H1 (cell line): ENCODE measurements around the gene SNX7. TPM values are rescaled to one million over a fixed set of nuclear protein-coding genes. Genes with fewer than 3 reads are reported as not detected.

Experiments used
- CTCF ChIA-PET: fragments of 300-600 bp; sonication (Branson Sonifier 250); formaldehyde crosslinking; loops from one replicate; lab custom pipeline; 2021; ENCODE audit not compliant: partially characterized antibody; lab: Charles Lee
- POLR2A ChIA-PET: fragments of 300-600 bp; sonication (Branson Sonifier 250); formaldehyde crosslinking; loops from one replicate; lab custom pipeline; 2021; ENCODE audit warnings: inconsistent platforms; ENCODE audit not compliant: partially characterized antibody; lab: Charles Lee
- DNase-seq, 2 experiments: peaks; one replicate each; pipeline versions ENCODE4 v3.0.0 to v3.0.0-alpha.2; 2010 to 2022; ENCODE audit warnings: low spot score in 2 of 2, low read depth in 1 of 2, mixed read lengths in 1 of 2
- FAIRE-seq: peaks from 2 replicates; lab custom pipeline; 2011; peaks lifted over from hg19 to GRCh38; lab: Jason Lieb, UNC
- H2AFZ ChIP-seq: 2 replicates; pipeline ENCODE4 v1.8.1; 2012; ENCODE audit warnings: low read length, inconsistent platforms
- H2AK5ac ChIP-seq: 2 replicates; pipeline ENCODE4 v1.6.1; 2013; ENCODE audit warnings: low read depth, low read length
- H2BK120ac ChIP-seq: replicated peaks from 2 replicates; pipeline ENCODE3; 2013; ENCODE audit warnings: low read depth, low read length, inconsistent platforms
- H2BK12ac ChIP-seq: 2 replicates; pipeline ENCODE4 v1.6.1; 2013; ENCODE audit warnings: low read depth, low read length
- H2BK15ac ChIP-seq: 2 replicates; pipeline ENCODE4 v1.6.1; 2013; ENCODE audit warnings: low read length
- H2BK20ac ChIP-seq: 2 replicates; pipeline ENCODE4 v1.6.1; 2013; ENCODE audit warnings: low read length
- H2BK5ac ChIP-seq: 2 replicates; pipeline ENCODE4 v1.6.1; 2013; ENCODE audit warnings: low read depth, low read length
- H3K14ac ChIP-seq: 2 replicates; pipeline ENCODE4 v1.6.1; 2013; ENCODE audit warnings: inconsistent platforms; ENCODE audit not compliant: insufficient read length
- H3K18ac ChIP-seq: 2 replicates; pipeline ENCODE4 v1.6.1; 2013; ENCODE audit warnings: low read length; ENCODE audit errors: extremely low read depth
- H3K23ac ChIP-seq: 2 replicates; pipeline ENCODE4 v1.6.1; 2013; ENCODE audit warnings: inconsistent platforms; ENCODE audit not compliant: insufficient read length
- H3K23me2 ChIP-seq: 2 replicates; pipeline ENCODE4 v1.6.1; 2013; ENCODE audit warnings: low read depth, low read length
- H3K27ac ChIP-seq: 2 replicates; pipeline ENCODE4 v1.6.1; 2011; ENCODE audit warnings: low read depth, low read length, inconsistent platforms
- H3K27me3 ChIP-seq, 4 experiments: replicated peaks in 1 of 4; 1 replicate in 1 of 4; 2 replicates in 3 of 4; pipeline versions ENCODE4 v1.6.1 to v1.8.1; 2011 to 2013; ENCODE audit warnings: low read length in 3 of 4, mild to moderate bottlenecking in 3 of 4, inconsistent platforms in 2 of 4, mixed read lengths in 2 of 4, moderate library complexity in 1 of 4; ENCODE audit not compliant: control insufficient read depth in 3 of 4, insufficient read depth in 3 of 4; ENCODE audit errors: extremely low read depth in 1 of 4
- H3K36me3 ChIP-seq, 4 experiments: 2 replicates each; pipeline versions ENCODE4 v1.6.1 to v1.8.1; 2011 to 2013; ENCODE audit warnings: mild to moderate bottlenecking in 4 of 4, low read length in 3 of 4, moderate library complexity in 2 of 4, control low read depth in 1 of 4, inconsistent platforms in 1 of 4; ENCODE audit not compliant: insufficient read depth in 4 of 4, control insufficient read depth in 2 of 4
- H3K4ac ChIP-seq: replicated peaks from 2 replicates; pipeline ENCODE3; 2013; ENCODE audit warnings: low read length, low read depth, mixed read lengths, inconsistent platforms; ENCODE audit not compliant: insufficient read length
- H3K4me1 ChIP-seq, 4 experiments: replicated peaks in 1 of 4; 1 replicate in 1 of 4; 2 replicates in 3 of 4; pipeline versions ENCODE4 v1.6.1 to v1.8.1; 2011 to 2013; ENCODE audit warnings: low read length in 3 of 4, inconsistent platforms in 2 of 4, mixed read lengths in 1 of 4; ENCODE audit not compliant: insufficient read depth in 4 of 4, control insufficient read depth in 3 of 4
- H3K4me2 ChIP-seq, 2 experiments: 2 replicates each; pipeline versions ENCODE4 v1.6.1 to v1.8.1; 2011 to 2013; ENCODE audit warnings: low read depth in 2 of 2, low read length in 2 of 2, control low read depth in 1 of 2, inconsistent platforms in 1 of 2, mild to moderate bottlenecking in 1 of 2; ENCODE audit not compliant: insufficient read depth in 1 of 2
- H3K4me3 ChIP-seq, 4 experiments: fragments of 200-600, 300-600 bp in 1 of 4; sonication (generic), shearing (Covaris generic), sonication (Bioruptor Twin) in 1 of 4; 2 replicates each; pipeline versions ENCODE4 v1.5.1 to v1.8.1; 2011 to 2016; ENCODE audit warnings: low read length in 4 of 4, low read depth in 3 of 4, control low read depth in 2 of 4, inconsistent platforms in 2 of 4, mild to moderate bottlenecking in 2 of 4, mixed read lengths in 1 of 4, moderate library complexity in 1 of 4; ENCODE audit not compliant: insufficient read depth in 2 of 4; ENCODE audit errors: extremely low read depth in 1 of 4
- H3K56ac ChIP-seq: replicated peaks from 2 replicates; pipeline ENCODE3; 2013; ENCODE audit warnings: low read depth, mild to moderate bottlenecking, mixed read lengths, low read length, inconsistent platforms; ENCODE audit not compliant: insufficient read length
- H3K79me1 ChIP-seq: 2 replicates; pipeline ENCODE4 v1.6.1; 2013; ENCODE audit warnings: low read depth, low read length, control low read depth
- H3K79me2 ChIP-seq, 2 experiments: 2 replicates each; pipeline versions ENCODE4 v1.6.1 to v1.8.1; 2012 to 2013; ENCODE audit warnings: low read length in 2 of 2, mild to moderate bottlenecking in 2 of 2, inconsistent platforms in 1 of 2; ENCODE audit not compliant: insufficient read depth in 2 of 2, control insufficient read depth in 1 of 2
- H3K9ac ChIP-seq, 4 experiments: replicated peaks in 1 of 4; 1 replicate in 1 of 4; 2 replicates in 3 of 4; pipeline versions ENCODE4 v1.6.1 to v1.8.1; 2011 to 2013; ENCODE audit warnings: low read depth in 3 of 4, low read length in 3 of 4, control low read depth in 2 of 4, mild to moderate bottlenecking in 2 of 4, moderate library complexity in 2 of 4, inconsistent platforms in 1 of 4; ENCODE audit errors: extremely low read depth in 1 of 4
- H3K9me3 ChIP-seq, 2 experiments: 2 replicates each; pipeline versions ENCODE4 v1.6.1 to v1.8.1; 2012 to 2013; ENCODE audit warnings: mild to moderate bottlenecking in 2 of 2, moderate library complexity in 2 of 2, control low read depth in 1 of 2, inconsistent platforms in 1 of 2, low read depth in 1 of 2, low read length in 1 of 2, mixed read lengths in 1 of 2; ENCODE audit not compliant: insufficient read depth in 2 of 2
- H4K20me1 ChIP-seq, 2 experiments: replicated peaks in 1 of 2; 2 replicates each; pipeline versions ENCODE3 to v1.8.1; 2011 to 2013; ENCODE audit warnings: inconsistent platforms in 2 of 2, low read length in 2 of 2, mild to moderate bottlenecking in 1 of 2; ENCODE audit not compliant: insufficient read depth in 2 of 2, control insufficient read depth in 1 of 2
- H4K5ac ChIP-seq: 2 replicates; pipeline ENCODE4 v1.6.1; 2013; ENCODE audit warnings: low read length, low read depth, mixed read lengths, inconsistent platforms; ENCODE audit not compliant: insufficient read length
- H4K8ac ChIP-seq: 2 replicates; pipeline ENCODE4 v1.8.0; 2013; ENCODE audit warnings: mild to moderate bottlenecking, moderate library complexity, low read length, inconsistent platforms; ENCODE audit not compliant: insufficient read depth; ENCODE audit errors: extremely low read depth
- H4K91ac ChIP-seq: replicated peaks from 2 replicates; pipeline ENCODE3; 2013; ENCODE audit warnings: low read length, mixed read lengths, inconsistent platforms; ENCODE audit not compliant: insufficient read length
- CHD1 ChIP-seq: IDR thresholded peaks from 2 replicates; pipeline ENCODE4 v1.6.1; 2012; ENCODE audit warnings: low read depth, low read length, improper control_type of control experiment
- CHD2 ChIP-seq: IDR thresholded peaks from 2 replicates; pipeline ENCODE4 v1.6.1; 2012; ENCODE audit warnings: low read length, improper control_type of control experiment
- EP300 ChIP-seq, 2 experiments: IDR thresholded peaks; 1 replicate in 1 of 2; 2 replicates in 1 of 2; pipeline ENCODE4 v1.6.1; 2011 to 2012; ENCODE audit warnings: low read depth in 2 of 2, low read length in 2 of 2, mild to moderate bottlenecking in 2 of 2, borderline replicate concordance in 1 of 2, inconsistent platforms in 1 of 2, moderate library complexity in 1 of 2
- NRF1 ChIP-seq: IDR thresholded peaks from 2 replicates; pipeline ENCODE4 v1.6.1; 2011; ENCODE audit warnings: mild to moderate bottlenecking, low read depth, low read length, improper control_type of control experiment
- PHF8 ChIP-seq: fragments of 200-600 bp; sonication (generic); conservative IDR thresholded peaks from 2 replicates; pipeline ENCODE4 v1.7.1; 2012; ENCODE audit warnings: low read depth, mild to moderate bottlenecking, inconsistent platforms, low read length, moderate library complexity
- POLR2A ChIP-seq, 2 experiments: IDR thresholded peaks; 1 replicate in 1 of 2; 2 replicates in 1 of 2; pipeline ENCODE4 v1.6.1; 2011; ENCODE audit warnings: low read depth in 2 of 2, low read length in 2 of 2, mild to moderate bottlenecking in 2 of 2; ENCODE audit errors: control extremely low read depth in 1 of 2
- POU5F1 ChIP-seq: IDR thresholded peaks from 2 replicates; pipeline ENCODE4 v1.6.1; 2011; ENCODE audit warnings: low read depth, mild to moderate bottlenecking, low read length, moderate library complexity
- RBBP5 ChIP-seq: IDR thresholded peaks from 2 replicates; pipeline ENCODE4 v1.7.1; 2012; ENCODE audit warnings: low read depth, mild to moderate bottlenecking, inconsistent platforms, low read length, moderate library complexity, borderline replicate concordance
- WGBS, 2 experiments: shearing (Covaris generic) in 1 of 2; methylation state at CpG; one replicate each; pipeline versions ENCODE4 v1.1.6 to v1.1.7; 2013 to 2015; ENCODE audit warnings: low lambda C conversion rate in 2 of 2, mixed read lengths in 2 of 2, inconsistent platforms in 1 of 2, low coverage in 1 of 2, missing lambda C conversion rate in 1 of 2; ENCODE audit not compliant: insufficient replicate concordance in 2 of 2, insufficient coverage in 1 of 2, insufficient read length in 1 of 2; ENCODE audit errors: extremely low coverage in 1 of 2, missing lambda C conversion rate in 1 of 2; 5-methylcytosine and 5-hydroxymethylcytosine counted together
- polyA plus RNA-seq, 7 experiments: library from polyadenylated mRNA; depleted of rRNA in 3 of 7; stranded (reverse) in 5 of 7; unstranded in 2 of 7; fragments of >200 nt in 5 of 7; fragments of 200-250 nt in 2 of 7; gene quantifications; 1 replicate in 5 of 7; 2 replicates in 1 of 7; 4 replicates in 1 of 7; pipeline versions ENCODE4 v1.2.1 to v1.2.3, GENCODE V29; 2011 to 2013; ENCODE audit warnings: missing spikeins in 2 of 7, mixed read lengths in 2 of 7
- total RNA-seq: library from RNA; stranded (reverse); fragmentation: NEBNext Ultra II Directional; extraction: Animal tissue kit (Norgen Biotek cat#: 25700); gene quantifications from 2 replicates; pipeline ENCODE4 v1.2.1, GENCODE V29; 2021
- TF ChIP-seq, protein P1 (sequence below): IDR thresholded peaks from 2 replicates; pipeline ENCODE4 v1.6.1; 2011; ENCODE audit warnings: low read depth, mild to moderate bottlenecking, low read length; ENCODE audit not compliant: insufficient read depth
- TF ChIP-seq, protein P2 (sequence below), 3 experiments: IDR thresholded peaks; 1 replicate in 2 of 3; 2 replicates in 1 of 3; pipeline versions ENCODE4 v1.5.1 to v1.6.1; 2011; ENCODE audit warnings: low read length in 3 of 3, mild to moderate bottlenecking in 3 of 3, inconsistent platforms in 2 of 3, low read depth in 1 of 3, moderate library complexity in 1 of 3; ENCODE audit not compliant: insufficient read depth in 1 of 3; ENCODE audit errors: control extremely low read depth in 1 of 3
- TF ChIP-seq, protein P3 (sequence below): IDR thresholded peaks from 2 replicates; pipeline ENCODE4 v1.6.1; 2012; ENCODE audit warnings: inconsistent platforms

The SNX7 gene
- total and polyA plus RNA-seq, 2 of the 8 experiments (the other 6 are each of a cell fraction or from before 2014, with no cell fraction given), result 9.2 to 23.8 TPM

DNA sequence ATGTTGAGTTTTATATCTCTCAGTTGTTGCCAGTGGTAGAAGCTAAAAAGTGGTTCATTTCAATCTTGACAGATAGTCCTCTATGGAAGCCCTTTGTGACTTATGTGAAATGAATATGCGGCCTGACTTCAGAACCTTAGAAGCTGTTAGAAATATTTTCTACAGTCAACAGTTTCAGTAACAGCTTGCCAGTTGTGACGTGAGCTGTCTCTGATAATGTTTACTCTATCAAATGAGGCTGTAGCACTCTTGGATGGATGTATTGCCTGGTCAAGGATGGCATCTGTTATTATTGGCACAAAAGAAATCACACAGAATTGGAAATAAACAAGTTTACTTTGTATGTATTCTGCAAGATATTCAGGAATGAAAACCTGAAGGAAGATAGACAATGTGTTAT is 31.9 kb downstream of the SNX7 start:
- H2BK120ac ChIP-seq, result no peak overlapping the region
- no peaks in the 10 kb centered on the region for H3K36me3 ChIP-seq
- no peak overlapping the region for H4K91ac ChIP-seq
- ChIA-PET POLR2A (no interaction called here), CTCF (no interaction called here)
- H2BK15ac ChIP-seq, result no peak overlapping the region
- H4K5ac ChIP-seq, result no peak overlapping the region
- H3K27me3 ChIP-seq, result no peaks in the 10 kb centered on the region
- H3K27ac ChIP-seq, result no peak overlapping the region
- no peaks in the 10 kb centered on the region for H3K79me1 ChIP-seq
- no peak overlapping the region for H3K4me3 ChIP-seq
- FAIRE-seq, result no peak
- H2AFZ ChIP-seq, result no peak overlapping the region
- H2BK20ac ChIP-seq, result no peak overlapping the region
- no peaks in the 10 kb centered on the region for H3K9me3 ChIP-seq
- no peaks in the 10 kb centered on the region for H3K4me1 ChIP-seq
- DNase-seq, result no peak
- H3K23ac ChIP-seq, result no peak overlapping the region
- H4K20me1 ChIP-seq, result no peaks in the 10 kb centered on the region
- no peaks in the 10 kb centered on the region for H3K79me2 ChIP-seq
- no peak overlapping the region for H3K14ac ChIP-seq
- TF ChIP-seq POU5F1, result no peak
- no peak for TF ChIP-seq CHD1
- no peak for TF ChIP-seq EP300 (IDR thresholded peaks at IDR 0.05; ENCODE audit: borderline replicate concordance in 1 of 2, low read depth in 2 of 2, low read length in 2 of 2)
- TF ChIP-seq, protein P1, sequence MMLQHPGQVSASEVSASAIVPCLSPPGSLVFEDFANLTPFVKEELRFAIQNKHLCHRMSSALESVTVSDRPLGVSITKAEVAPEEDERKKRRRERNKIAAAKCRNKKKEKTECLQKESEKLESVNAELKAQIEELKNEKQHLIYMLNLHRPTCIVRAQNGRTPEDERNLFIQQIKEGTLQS, result no peak
- TF ChIP-seq, protein P2, sequence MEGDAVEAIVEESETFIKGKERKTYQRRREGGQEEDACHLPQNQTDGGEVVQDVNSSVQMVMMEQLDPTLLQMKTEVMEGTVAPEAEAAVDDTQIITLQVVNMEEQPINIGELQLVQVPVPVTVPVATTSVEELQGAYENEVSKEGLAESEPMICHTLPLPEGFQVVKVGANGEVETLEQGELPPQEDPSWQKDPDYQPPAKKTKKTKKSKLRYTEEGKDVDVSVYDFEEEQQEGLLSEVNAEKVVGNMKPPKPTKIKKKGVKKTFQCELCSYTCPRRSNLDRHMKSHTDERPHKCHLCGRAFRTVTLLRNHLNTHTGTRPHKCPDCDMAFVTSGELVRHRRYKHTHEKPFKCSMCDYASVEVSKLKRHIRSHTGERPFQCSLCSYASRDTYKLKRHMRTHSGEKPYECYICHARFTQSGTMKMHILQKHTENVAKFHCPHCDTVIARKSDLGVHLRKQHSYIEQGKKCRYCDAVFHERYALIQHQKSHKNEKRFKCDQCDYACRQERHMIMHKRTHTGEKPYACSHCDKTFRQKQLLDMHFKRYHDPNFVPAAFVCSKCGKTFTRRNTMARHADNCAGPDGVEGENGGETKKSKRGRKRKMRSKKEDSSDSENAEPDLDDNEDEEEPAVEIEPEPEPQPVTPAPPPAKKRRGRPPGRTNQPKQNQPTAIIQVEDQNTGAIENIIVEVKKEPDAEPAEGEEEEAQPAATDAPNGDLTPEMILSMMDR (IDR thresholded peaks at IDR 0.05; ENCODE audit: control extremely low read depth in 1 of 3, insufficient read depth in 1 of 3, low read depth in 1 of 3, low read length in 3 of 3), result no peak
- TF ChIP-seq NRF1, result no peak
- TF ChIP-seq, protein P3, sequence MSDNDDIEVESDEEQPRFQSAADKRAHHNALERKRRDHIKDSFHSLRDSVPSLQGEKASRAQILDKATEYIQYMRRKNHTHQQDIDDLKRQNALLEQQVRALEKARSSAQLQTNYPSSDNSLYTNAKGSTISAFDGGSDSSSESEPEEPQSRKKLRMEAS, result no peak
- TF ChIP-seq RBBP5, result no peak
- TF ChIP-seq CHD2, result no peak
- TF ChIP-seq POLR2A (IDR thresholded peaks at IDR 0.05; ENCODE audit: control extremely low read depth in 1 of 2, low read depth in 2 of 2, low read length in 2 of 2), result no peak
- no peak for TF ChIP-seq PHF8
- no peaks in the 10 kb centered on the region; the same call in 1 of the 2 replicates for H3K23me2 ChIP-seq
- H3K9ac ChIP-seq, result no peak overlapping the region
- H3K18ac ChIP-seq, result no peak overlapping the region
- H3K4ac ChIP-seq, result no peak overlapping the region
- no peak overlapping the region for H3K56ac ChIP-seq
- no peak overlapping the region for H2BK5ac ChIP-seq
- H2BK12ac ChIP-seq, result no peak overlapping the region
- H3K4me2 ChIP-seq, result no peak overlapping the region
- 93% methylated on average over 2 of the region's 2 CpGs; no CpG with 5 or more reads in 1 of the 2 experiments for WGBS, 2 experiments
- no peak overlapping the region for H2AK5ac ChIP-seq
- no peak overlapping the region for H4K8ac ChIP-seq
